Renal cortical epithelial cell (primary cell): ENCODE measurements around the gene REV3L. TPM values are rescaled to one million over a fixed set of nuclear protein-coding genes. Genes with fewer than 3 reads are reported as not detected.
A peak's percentile ranks its signal among the peaks of the same experiment; 100 is the strongest.
"Not testable (repeated sequence)": the region's sequence is repeated elsewhere in the genome, so short reads cannot be mapped to it uniquely, and the experiment has no call there.

Experiments used
- DNase-seq: peaks from one replicate; pipeline ENCODE4 v3.0.0-alpha.2; 2011; ENCODE audit warnings: low read depth
- total RNA-seq: library from RNA; depleted of rRNA; stranded (reverse); fragments of >200 nt; gene quantifications from 2 replicates; pipeline ENCODE4 v1.2.3, GENCODE V29; 2014

REV3L gene
- total RNA-seq = 14.1 and 41.9 TPM in 2 replicates

- peak; percentile 66 for DNase-seq
Observed at GRCh38 chr6:111482959-111483735, at the start of gene REV3L. Gene REV3L, minus strand, starts transcription at chr6:111483218. Its CDS starts 330 bp downstream, at chr6:111482888.

GRCh38 chr6:111531185-111531584 is 48.2 kb upstream of the REV3L start:
- no peak for DNase-seq

GRCh38 chr6:111530667-111531066 is 47.6 kb upstream of the REV3L start:
- DNase-seq = no peak

- DNase-seq = no peak
Observed at GRCh38 chr6:111530218-111530617, 47.2 kb upstream of the REV3L start.

- DNase-seq = no peak
Observed at GRCh38 chr6:111527367-111527766, 44.3 kb upstream of the REV3L start.

GRCh38 chr6:111524735-111525134 is 41.7 kb upstream of the REV3L start:
- no peak for DNase-seq

- DNase-seq = no peak
Observed at GRCh38 chr6:111524252-111524651, 41.2 kb upstream of the REV3L start.

GRCh38 chr6:111523484-111524167 is 40.6 kb upstream of the REV3L start:
- no peak for DNase-seq

GRCh38 chr6:111522393-111523020 is 39.5 kb upstream of the REV3L start:
- no peak for DNase-seq

- DNase-seq = no peak
Observed at GRCh38 chr6:111521497-111522270, 38.7 kb upstream of the REV3L start.

GRCh38 chr6:111520524-111520923 is 37.5 kb upstream of the REV3L start:
- DNase-seq = no peak

- no peak for DNase-seq
Observed at GRCh38 chr6:111517965-111518364, 34.9 kb upstream of the REV3L start.

GRCh38 chr6:111515259-111515658 is 32.2 kb upstream of the REV3L start:
- DNase-seq = no peak

- DNase-seq = not testable (repeated sequence)
Observed at GRCh38 chr6:111514531-111514930, 31.5 kb upstream of the REV3L start.

- not testable (repeated sequence) for DNase-seq
Observed at GRCh38 chr6:111507219-111507618, 24.2 kb upstream of the REV3L start.

- not testable (repeated sequence) for DNase-seq
Observed at GRCh38 chr6:111505498-111505897, 22.5 kb upstream of the REV3L start.

- DNase-seq = no peak
Observed at GRCh38 chr6:111503660-111504059, 20.6 kb upstream of the REV3L start.

- peak; percentile 42 for DNase-seq
Observed at GRCh38 chr6:111503194-111503593, 20.2 kb upstream of the REV3L start.

- no peak for DNase-seq
Observed at GRCh38 chr6:111502154-111502553, 19.1 kb upstream of the REV3L start.

- DNase-seq = no peak
Observed at GRCh38 chr6:111499269-111499793, 16.3 kb upstream of the REV3L start.

- DNase-seq = no peak
Observed at GRCh38 chr6:111494951-111495635, 12.1 kb upstream of the REV3L start.
